DND-41 (cell line): ENCODE data around the gene TIPARP.
"Not testable (repeated sequence)": the region's sequence is repeated elsewhere in the genome, so short reads cannot be mapped to it uniquely, and the experiment has no call there.

Experiments
- ATAC-seq: fragments of 200-7000 bp; cut with Tn5 transposase; 3 replicates; pipeline ENCODE4 v1.9.1; 2021; ENCODE audit warnings: low read depth; ENCODE audit not compliant: insufficient read depth
- DNase-seq: peaks from one replicate; pipeline ENCODE4 v3.0.0-alpha.2; 2020
- H2AFZ ChIP-seq: 2 replicates; pipeline ENCODE4 v1.6.0; 2012; ENCODE audit warnings: low read depth, low read length
- H3K27ac ChIP-seq: 2 replicates; pipeline ENCODE4 v1.5.1; 2012; ENCODE audit warnings: low read length, inconsistent platforms
- H3K27me3 ChIP-seq: fragments of 200-600 bp; sonication (generic); 2 replicates; pipeline ENCODE4 v1.6.0; 2012; ENCODE audit warnings: low read length, mild to moderate bottlenecking, inconsistent platforms; ENCODE audit not compliant: insufficient read depth, poor library complexity
- H3K36me3 ChIP-seq: 2 replicates; pipeline ENCODE4 v1.5.1; 2012; ENCODE audit warnings: low read length, inconsistent platforms; ENCODE audit not compliant: insufficient read depth
- H3K4me1 ChIP-seq: 2 replicates; pipeline ENCODE4 v1.5.1; 2012; ENCODE audit warnings: mild to moderate bottlenecking, low read length; ENCODE audit not compliant: insufficient read depth
- H3K4me2 ChIP-seq: 2 replicates; pipeline ENCODE4 v1.6.0; 2012; ENCODE audit warnings: mild to moderate bottlenecking, moderate library complexity, low read length, inconsistent platforms; ENCODE audit not compliant: insufficient read depth
- H3K4me3 ChIP-seq, 2 experiments: fragments of 200-600 bp in 1 of 2; shearing (Covaris generic) in 1 of 2; 2 replicates each; pipeline ENCODE4 v1.5.1; 2012 to 2016; ENCODE audit warnings: inconsistent platforms in 2 of 2, low read length in 2 of 2, mild to moderate bottlenecking in 2 of 2, low read depth in 1 of 2, moderate library complexity in 1 of 2
- H3K79me2 ChIP-seq: 2 replicates; pipeline ENCODE4 v1.6.0; 2012; ENCODE audit warnings: low read length, inconsistent platforms; ENCODE audit not compliant: insufficient read depth
- H3K9ac ChIP-seq: 2 replicates; pipeline ENCODE4 v1.6.0; 2012; ENCODE audit warnings: low read depth, mild to moderate bottlenecking, inconsistent platforms, low read length, moderate library complexity
- H3K9me3 ChIP-seq: 2 replicates; pipeline ENCODE4 v1.5.1; 2012; ENCODE audit warnings: low read length, moderate library complexity, mild to moderate bottlenecking, inconsistent platforms; ENCODE audit not compliant: insufficient read depth, severe bottlenecking
- H4K20me1 ChIP-seq: 2 replicates; pipeline ENCODE4 v1.6.0; 2012; ENCODE audit warnings: low read length; ENCODE audit not compliant: insufficient read depth
- CTCF ChIP-seq: IDR thresholded peaks from 2 replicates; pipeline ENCODE4 v1.5.1; 2012; ENCODE audit warnings: borderline replicate concordance, low read length, moderate library complexity, mild to moderate bottlenecking; ENCODE audit not compliant: poor library complexity, severe bottlenecking; ENCODE audit errors: extremely low read depth
- EZH2 ChIP-seq: IDR thresholded peaks from 3 replicates; pipeline ENCODE4 v1.6.1; 2012; ENCODE audit warnings: borderline replicate concordance, low read depth, mild to moderate bottlenecking, moderate library complexity, low read length, inconsistent platforms; ENCODE audit not compliant: severe bottlenecking

Gene TIPARP

GRCh38 chr3:156731813-156732212 is 57.4 kb downstream of the TIPARP start:
- H3K9ac ChIP-seq = no peak overlapping the region
- H2AFZ ChIP-seq = no peak overlapping the region
- no peak overlapping the region for H3K27ac ChIP-seq
- no peaks in the 10 kb centered on the region for H3K9me3 ChIP-seq
- no peaks in the 10 kb centered on the region for H4K20me1 ChIP-seq
- no peaks in the 10 kb centered on the region for H3K4me1 ChIP-seq
- H3K4me2 ChIP-seq = no peak overlapping the region
- no peak for ATAC-seq
- no peaks in the 10 kb centered on the region for H3K36me3 ChIP-seq
- H3K4me3 ChIP-seq = no peak overlapping the region
- DNase-seq = no peak
- no peaks in the 10 kb centered on the region for H3K79me2 ChIP-seq
- peaks cover 7% of the 10 kb centered on the region for H3K27me3 ChIP-seq
- no peak for TF ChIP-seq EZH2
- no peak for TF ChIP-seq CTCF

GRCh38 chr3:156732261-156732660 is 57.9 kb downstream of the TIPARP start:
- Histone ChIP-seq H4K20me1 (no peaks in the 10 kb centered on the region), H3K79me2 (no peaks in the 10 kb centered on the region), H3K4me2 (no peak overlapping the region), H3K9me3 (no peaks in the 10 kb centered on the region), H3K27ac (no peak overlapping the region), H2AFZ (no peak overlapping the region), H3K4me1 (no peaks in the 10 kb centered on the region), H3K27me3 (peaks cover 7% of the 10 kb centered on the region), H3K36me3 (no peaks in the 10 kb centered on the region), H3K4me3 (no peak overlapping the region), H3K9ac (no peak overlapping the region)
- ATAC-seq (no peak), DNase-seq (no peak)
- TF ChIP-seq CTCF (no peak), EZH2 (no peak)

- H3K36me3 ChIP-seq = no peaks in the 10 kb centered on the region
- peaks cover 7% of the 10 kb centered on the region for H3K27me3 ChIP-seq
- no peak overlapping the region for H3K4me3 ChIP-seq
- no peak overlapping the region for H3K9ac ChIP-seq
- no peaks in the 10 kb centered on the region for H3K4me1 ChIP-seq
- TF ChIP-seq EZH2 (no peak), CTCF (no peak)
- no peak overlapping the region for H3K4me2 ChIP-seq
- no peaks in the 10 kb centered on the region for H3K9me3 ChIP-seq
- DNase-seq = no peak
- no peaks in the 10 kb centered on the region for H4K20me1 ChIP-seq
- H2AFZ ChIP-seq = no peak overlapping the region
- no peak for ATAC-seq
- H3K27ac ChIP-seq = no peak overlapping the region
- no peaks in the 10 kb centered on the region for H3K79me2 ChIP-seq
Measured at GRCh38 chr3:156732715-156733421, 58.5 kb downstream of the TIPARP start.

- H4K20me1 ChIP-seq, H3K27me3 ChIP-seq, H3K36me3 ChIP-seq, H2AFZ ChIP-seq, H3K9me3 ChIP-seq, H3K4me2 ChIP-seq, H3K4me3 ChIP-seq, H3K27ac ChIP-seq, H3K79me2 ChIP-seq, ATAC-seq, H3K9ac ChIP-seq, DNase-seq, H3K4me1 ChIP-seq: not testable (repeated sequence)
Measured at GRCh38 chr3:156734661-156735060, 60.3 kb downstream of the TIPARP start.
